ENCODE results near the gene ANKH. TPM values are rescaled to one million over a fixed set of nuclear protein-coding genes. Genes with fewer than 3 reads are reported as not detected.

Gene ANKH
- polyA plus RNA-seq, 1 donor (not counting 4 experiments of a cell fraction or from before 2014, with no cell fraction given): 13.8 TPM

- TF ChIP-seq, protein P1, sequence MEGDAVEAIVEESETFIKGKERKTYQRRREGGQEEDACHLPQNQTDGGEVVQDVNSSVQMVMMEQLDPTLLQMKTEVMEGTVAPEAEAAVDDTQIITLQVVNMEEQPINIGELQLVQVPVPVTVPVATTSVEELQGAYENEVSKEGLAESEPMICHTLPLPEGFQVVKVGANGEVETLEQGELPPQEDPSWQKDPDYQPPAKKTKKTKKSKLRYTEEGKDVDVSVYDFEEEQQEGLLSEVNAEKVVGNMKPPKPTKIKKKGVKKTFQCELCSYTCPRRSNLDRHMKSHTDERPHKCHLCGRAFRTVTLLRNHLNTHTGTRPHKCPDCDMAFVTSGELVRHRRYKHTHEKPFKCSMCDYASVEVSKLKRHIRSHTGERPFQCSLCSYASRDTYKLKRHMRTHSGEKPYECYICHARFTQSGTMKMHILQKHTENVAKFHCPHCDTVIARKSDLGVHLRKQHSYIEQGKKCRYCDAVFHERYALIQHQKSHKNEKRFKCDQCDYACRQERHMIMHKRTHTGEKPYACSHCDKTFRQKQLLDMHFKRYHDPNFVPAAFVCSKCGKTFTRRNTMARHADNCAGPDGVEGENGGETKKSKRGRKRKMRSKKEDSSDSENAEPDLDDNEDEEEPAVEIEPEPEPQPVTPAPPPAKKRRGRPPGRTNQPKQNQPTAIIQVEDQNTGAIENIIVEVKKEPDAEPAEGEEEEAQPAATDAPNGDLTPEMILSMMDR (optimal IDR thresholded peaks at IDR 0.05 in 1 of 3, IDR thresholded peaks at IDR 0.05 in 1 of 3, conservative IDR thresholded peaks at IDR 0.05 in 1 of 3; ENCODE audit: extremely low read depth in 1 of 3, insufficient read depth in 2 of 3, low read length in 3 of 3): no peak
- TF ChIP-seq EZH2 (IDR thresholded peaks at IDR 0.05; ENCODE audit: low read length): no peak
- Histone ChIP-seq H3K79me2 (ENCODE audit: control insufficient read depth, insufficient read depth, low read length) (no peaks in the 10 kb centered on the region), H3K9ac (ENCODE audit: control insufficient read depth, extremely low read depth, insufficient read depth, low read length) (no peak overlapping the region), H3K36me3 (ENCODE audit: control insufficient read depth in 2 of 2, extremely low read depth in 1 of 2, insufficient read depth in 2 of 2, low read length in 2 of 2) (no peaks in the 10 kb centered on the region), H3K4me2 (ENCODE audit: control insufficient read depth, extremely low read depth, insufficient read depth, low read depth, low read length) (no peak overlapping the region), H3K4me3 (ENCODE audit: control insufficient read depth in 2 of 3, extremely low read depth in 1 of 3, insufficient read depth in 2 of 3, low read depth in 1 of 3, low read length in 3 of 3) (no peak overlapping the region), H3K27me3 (ENCODE audit: control insufficient read depth, extremely low read depth, insufficient read depth, low read length) (no peaks in the 10 kb centered on the region), H3K4me1 (ENCODE audit: control insufficient read depth, extremely low read depth, insufficient read depth, low read length) (peaks cover 3% of the 10 kb centered on the region), H4K20me1 (ENCODE audit: control insufficient read depth, extremely low read depth, insufficient read depth, low read length) (no peaks in the 10 kb centered on the region), H3K9me1 (ENCODE audit: control insufficient read depth, extremely low read depth, insufficient read depth, low read length) (no peaks in the 10 kb centered on the region), H3K27ac (ENCODE audit: control insufficient read depth, insufficient read depth, low read length) (no peak overlapping the region), H3K9me3 (ENCODE audit: control insufficient read depth, low read depth, low read length) (no peaks in the 10 kb centered on the region), H2AFZ (ENCODE audit: control insufficient read depth, low read length) (no peak overlapping the region)
- FAIRE-seq (no peak), DNase-seq (ENCODE audit: low read depth, low spot score) (no peak)
- dilution Hi-C loops (cut with MboI; ENCODE audit: extremely low pct_ligation_motif_present, low sequenced_read_pairs): no loop called here
Observed at GRCh38 chr5:14882658-14883580, 11.3 kb upstream of the ANKH start.

DNA sequence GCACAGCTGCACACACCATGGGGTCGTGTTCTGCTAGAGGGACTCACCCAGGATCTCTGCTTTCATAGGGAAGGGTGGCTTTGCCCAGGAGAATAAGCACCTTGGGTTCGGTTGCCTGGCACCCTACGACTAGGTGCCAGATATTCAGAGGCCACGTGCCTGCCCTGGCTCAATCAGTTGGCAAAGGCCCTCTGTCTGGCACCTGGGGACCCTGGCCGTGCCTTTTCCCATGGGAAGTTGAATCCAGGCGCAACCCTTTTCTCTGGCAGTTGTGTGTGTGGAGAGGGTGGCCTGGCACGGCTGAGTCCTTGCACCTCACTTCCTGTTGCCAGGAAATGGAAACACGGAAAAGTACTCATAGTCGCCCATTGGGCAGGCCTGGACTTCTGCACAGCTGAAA is 10.2 kb upstream of the ANKH start:
- dilution Hi-C loops (cut with MboI; ENCODE audit: extremely low pct_ligation_motif_present, low sequenced_read_pairs): no loop called here
- Histone ChIP-seq H3K36me3 (ENCODE audit: control insufficient read depth in 2 of 2, extremely low read depth in 1 of 2, insufficient read depth in 2 of 2, low read length in 2 of 2) (no peaks in the 10 kb centered on the region), H3K4me1 (ENCODE audit: control insufficient read depth, extremely low read depth, insufficient read depth, low read length) (peaks cover 3% of the 10 kb centered on the region), H3K4me2 (ENCODE audit: control insufficient read depth, extremely low read depth, insufficient read depth, low read depth, low read length) (no peak overlapping the region), H4K20me1 (ENCODE audit: control insufficient read depth, extremely low read depth, insufficient read depth, low read length) (no peaks in the 10 kb centered on the region), H3K79me2 (ENCODE audit: control insufficient read depth, insufficient read depth, low read length) (no peaks in the 10 kb centered on the region), H3K27me3 (ENCODE audit: control insufficient read depth, extremely low read depth, insufficient read depth, low read length) (no peaks in the 10 kb centered on the region), H2AFZ (ENCODE audit: control insufficient read depth, low read length) (no peak overlapping the region), H3K27ac (ENCODE audit: control insufficient read depth, insufficient read depth, low read length) (no peak overlapping the region), H3K4me3 (ENCODE audit: control insufficient read depth in 2 of 3, extremely low read depth in 1 of 3, insufficient read depth in 2 of 3, low read depth in 1 of 3, low read length in 3 of 3) (no peak overlapping the region), H3K9me1 (ENCODE audit: control insufficient read depth, extremely low read depth, insufficient read depth, low read length) (no peaks in the 10 kb centered on the region), H3K9me3 (ENCODE audit: control insufficient read depth, low read depth, low read length) (no peaks in the 10 kb centered on the region), H3K9ac (ENCODE audit: control insufficient read depth, extremely low read depth, insufficient read depth, low read length) (no peak overlapping the region)
- DNase-seq (ENCODE audit: low read depth, low spot score) (no peak), FAIRE-seq (no peak)
- TF ChIP-seq, protein P1 (optimal IDR thresholded peaks at IDR 0.05 in 1 of 3, IDR thresholded peaks at IDR 0.05 in 1 of 3, conservative IDR thresholded peaks at IDR 0.05 in 1 of 3; ENCODE audit: extremely low read depth in 1 of 3, insufficient read depth in 2 of 3, low read length in 3 of 3): no peak
- TF ChIP-seq EZH2 (IDR thresholded peaks at IDR 0.05; ENCODE audit: low read length): no peak
